SK-N-DZ (cell line): ENCODE results near the gene VWCE.
A peak's percentile ranks its signal among the peaks of the same experiment; 100 is the strongest.

Experiments used
- DNase-seq: peaks from one replicate; pipeline ENCODE4 v3.0.0-alpha.2; 2015; ENCODE audit warnings: low spot score

The VWCE gene

GRCh38 chr11:61331651-61332050 is 36.5 kb upstream of the VWCE start:
- DNase-seq = no peak

GRCh38 chr11:61329871-61330270 is 34.8 kb upstream of the VWCE start:
- no peak for DNase-seq

GRCh38 chr11:61328351-61328750 is 33.2 kb upstream of the VWCE start:
- DNase-seq = no peak

GRCh38 chr11:61327669-61328071 is 32.6 kb upstream of the VWCE start:
- DNase-seq = no peak

- DNase-seq = no peak
Measured at GRCh38 chr11:61325649-61326414, 30.7 kb upstream of the VWCE start.

GRCh38 chr11:61315260-61315659 is 20.1 kb upstream of the VWCE start:
- no peak for DNase-seq

GRCh38 chr11:61310749-61311148 is 15.6 kb upstream of the VWCE start:
- DNase-seq = no peak

GRCh38 chr11:61309739-61310138 is 14.6 kb upstream of the VWCE start:
- no peak for DNase-seq

- DNase-seq = no peak
Measured at GRCh38 chr11:61309141-61309540, 14.0 kb upstream of the VWCE start.

- DNase-seq = no peak
Measured at GRCh38 chr11:61307354-61307753, 12.2 kb upstream of the VWCE start.

- no peak for DNase-seq
Measured at GRCh38 chr11:61306221-61306620, 11.1 kb upstream of the VWCE start.

- DNase-seq = no peak
Measured at GRCh38 chr11:61305417-61305816, 10.3 kb upstream of the VWCE start.

- DNase-seq = no peak
Measured at GRCh38 chr11:61303725-61304124, 8.6 kb upstream of the VWCE start.

GRCh38 chr11:61302550-61302949 is 7.4 kb upstream of the VWCE start:
- no peak for DNase-seq

GRCh38 chr11:61298663-61299244 is 3.6 kb upstream of the VWCE start:
- DNase-seq = no peak

- no peak for DNase-seq
Measured at GRCh38 chr11:61297746-61298145, 2.6 kb upstream of the VWCE start.

- no peak for DNase-seq
Measured at GRCh38 chr11:61297341-61297740, 2.2 kb upstream of the VWCE start.

- no peak for DNase-seq
Measured at GRCh38 chr11:61295596-61295926, 445 bp upstream of the VWCE start.

GRCh38 chr11:61293867-61294716 is 1.0 kb downstream of the VWCE start:
- peak; percentile 55 for DNase-seq

- DNase-seq = no peak
Measured at GRCh38 chr11:61292356-61292755, 2.8 kb downstream of the VWCE start.

GRCh38 chr11:61290905-61291690 is 4.0 kb downstream of the VWCE start:
- DNase-seq = no peak
